Measurements from ENCODE around the gene LARGE1.

DNA sequence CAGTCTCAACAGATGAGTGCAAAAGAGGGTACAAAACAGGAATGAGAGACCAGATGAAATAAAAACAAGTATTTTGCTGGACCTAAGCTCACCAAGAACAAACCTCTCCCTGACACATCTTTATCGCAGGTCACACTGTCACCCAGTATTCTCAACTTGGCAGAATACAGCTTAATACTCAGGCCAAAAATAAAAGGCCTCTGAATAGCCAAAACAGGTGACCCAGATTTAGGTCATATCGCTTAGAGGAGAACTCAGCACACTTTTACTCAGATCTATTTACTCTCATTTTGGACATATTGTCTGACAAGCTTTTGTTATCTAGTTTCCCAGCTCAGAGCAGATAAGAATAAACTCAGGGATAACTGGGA, 645.2 kb downstream of the LARGE1 start:
- TF ChIP-seq EZH2 (IDR thresholded peaks at IDR 0.05; ENCODE audit: low read length, missing control alignments) = no peak
- TF ChIP-seq, protein P1, sequence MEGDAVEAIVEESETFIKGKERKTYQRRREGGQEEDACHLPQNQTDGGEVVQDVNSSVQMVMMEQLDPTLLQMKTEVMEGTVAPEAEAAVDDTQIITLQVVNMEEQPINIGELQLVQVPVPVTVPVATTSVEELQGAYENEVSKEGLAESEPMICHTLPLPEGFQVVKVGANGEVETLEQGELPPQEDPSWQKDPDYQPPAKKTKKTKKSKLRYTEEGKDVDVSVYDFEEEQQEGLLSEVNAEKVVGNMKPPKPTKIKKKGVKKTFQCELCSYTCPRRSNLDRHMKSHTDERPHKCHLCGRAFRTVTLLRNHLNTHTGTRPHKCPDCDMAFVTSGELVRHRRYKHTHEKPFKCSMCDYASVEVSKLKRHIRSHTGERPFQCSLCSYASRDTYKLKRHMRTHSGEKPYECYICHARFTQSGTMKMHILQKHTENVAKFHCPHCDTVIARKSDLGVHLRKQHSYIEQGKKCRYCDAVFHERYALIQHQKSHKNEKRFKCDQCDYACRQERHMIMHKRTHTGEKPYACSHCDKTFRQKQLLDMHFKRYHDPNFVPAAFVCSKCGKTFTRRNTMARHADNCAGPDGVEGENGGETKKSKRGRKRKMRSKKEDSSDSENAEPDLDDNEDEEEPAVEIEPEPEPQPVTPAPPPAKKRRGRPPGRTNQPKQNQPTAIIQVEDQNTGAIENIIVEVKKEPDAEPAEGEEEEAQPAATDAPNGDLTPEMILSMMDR (conservative IDR thresholded peaks at IDR 0.05 in 1 of 2, IDR thresholded peaks at IDR 0.05 in 1 of 2; ENCODE audit: low read depth in 1 of 2, low read length in 2 of 2) = no peak

Data from fibroblast of lung (primary cell).